ENCODE data around the gene VSTM2B.
"Not testable (repeated sequence)": the region's sequence is repeated elsewhere in the genome, so short reads cannot be mapped to it uniquely, and the experiment has no call there.

The VSTM2B gene

DNA sequence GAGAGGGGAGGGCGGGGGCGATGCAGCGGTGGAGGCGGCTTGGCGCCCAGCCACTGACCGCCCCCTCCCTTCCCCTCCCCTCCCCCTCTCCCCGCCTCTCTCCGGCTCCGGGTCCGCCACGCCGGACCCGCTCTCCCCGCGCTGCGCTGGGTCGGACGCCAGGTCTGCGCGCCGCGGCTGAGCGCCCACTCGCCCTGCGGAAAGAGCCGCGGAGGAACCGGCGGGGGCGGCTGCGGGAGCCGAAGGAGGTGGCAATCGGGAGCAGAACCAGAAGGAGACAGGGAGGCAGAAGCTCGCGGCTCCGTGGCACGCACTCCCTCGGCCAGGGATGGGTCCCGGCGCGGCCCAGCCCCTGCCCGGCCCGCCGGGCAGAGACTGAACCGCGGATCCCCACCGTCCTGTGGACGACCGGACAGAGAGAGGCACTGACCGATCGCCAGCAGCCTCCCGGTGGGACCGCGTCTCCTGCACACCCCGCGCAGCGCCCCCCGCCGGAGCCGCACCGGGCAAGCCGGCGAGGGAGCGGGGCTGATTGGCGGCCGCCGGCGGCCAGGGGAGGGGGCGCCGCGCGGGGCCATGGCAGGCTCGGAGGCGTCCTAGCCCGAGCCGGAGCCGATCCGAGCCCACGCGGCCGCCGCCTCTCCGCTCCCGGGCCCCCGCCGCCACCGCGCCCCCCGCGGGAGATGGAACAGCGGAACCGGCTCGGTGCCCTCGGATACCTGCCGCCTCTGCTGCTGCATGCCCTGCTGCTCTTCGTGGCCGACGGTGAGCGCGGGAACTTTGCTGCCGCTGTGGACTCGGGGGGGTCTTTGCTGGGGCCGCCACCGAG lies at the start of gene VSTM2B:
VSTM2B (plus strand) TSS at position 94 of the 829 bp plus-strand sequence; CDS start at position 684, 590 bp downstream.
- DNase-seq = no peak

DNA sequence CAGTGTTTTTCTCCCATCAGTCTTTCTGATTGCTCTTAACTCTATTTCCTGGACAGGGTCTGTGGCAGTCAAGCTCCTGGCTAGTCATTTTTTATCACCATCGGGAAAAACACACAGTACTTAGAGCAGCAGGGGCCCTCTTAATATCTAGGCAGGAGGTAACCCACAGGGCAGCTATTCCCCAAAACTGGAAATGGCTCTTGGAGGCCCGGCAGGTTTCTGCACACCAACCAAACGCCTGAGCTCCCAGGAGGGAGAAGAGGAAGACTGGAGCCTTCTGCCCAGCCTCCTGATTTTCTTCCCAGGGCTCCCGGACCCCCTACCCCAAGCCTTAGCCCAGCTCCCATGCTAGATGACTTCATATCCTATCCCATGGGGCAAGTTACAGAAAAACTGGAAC lies 49.3 kb upstream of the VSTM2B start:
- no peak for DNase-seq

DNA sequence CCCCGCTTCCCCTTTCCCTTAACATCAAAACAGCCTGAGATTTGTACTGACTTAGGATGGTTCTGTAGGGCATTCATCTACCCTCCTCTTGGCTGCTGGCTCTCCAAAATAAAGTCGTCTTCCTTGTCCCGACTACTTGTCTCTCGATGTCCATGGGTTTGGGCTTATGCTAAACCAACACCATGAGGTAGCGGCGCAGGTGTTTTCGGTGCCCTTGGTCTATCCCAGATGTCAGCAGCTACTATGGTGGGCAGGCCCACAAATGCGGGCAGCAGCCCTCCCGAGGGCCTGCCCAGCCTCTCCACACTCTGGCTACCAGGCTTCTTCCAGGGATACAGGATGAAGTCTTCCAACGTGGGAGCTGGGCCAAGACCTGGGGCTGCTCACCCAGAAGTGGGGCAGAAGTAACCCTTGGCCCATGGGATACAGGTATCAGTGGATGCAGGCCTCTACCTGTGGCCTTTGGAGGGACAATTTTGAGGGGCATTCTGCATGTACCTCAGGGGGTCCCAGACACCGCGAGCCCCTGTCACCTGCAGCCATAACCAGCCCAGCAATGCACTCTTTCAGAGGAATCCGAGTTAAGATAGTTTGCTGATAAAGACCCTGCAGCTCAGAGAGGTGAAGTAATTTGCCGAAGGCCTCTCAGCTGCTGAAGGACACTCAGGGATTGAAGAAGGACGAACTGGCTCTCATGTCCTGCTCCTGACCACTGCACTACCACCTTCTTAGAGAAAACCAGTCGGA lies 47.8 kb upstream of the VSTM2B start:
- DNase-seq = no peak

DNA sequence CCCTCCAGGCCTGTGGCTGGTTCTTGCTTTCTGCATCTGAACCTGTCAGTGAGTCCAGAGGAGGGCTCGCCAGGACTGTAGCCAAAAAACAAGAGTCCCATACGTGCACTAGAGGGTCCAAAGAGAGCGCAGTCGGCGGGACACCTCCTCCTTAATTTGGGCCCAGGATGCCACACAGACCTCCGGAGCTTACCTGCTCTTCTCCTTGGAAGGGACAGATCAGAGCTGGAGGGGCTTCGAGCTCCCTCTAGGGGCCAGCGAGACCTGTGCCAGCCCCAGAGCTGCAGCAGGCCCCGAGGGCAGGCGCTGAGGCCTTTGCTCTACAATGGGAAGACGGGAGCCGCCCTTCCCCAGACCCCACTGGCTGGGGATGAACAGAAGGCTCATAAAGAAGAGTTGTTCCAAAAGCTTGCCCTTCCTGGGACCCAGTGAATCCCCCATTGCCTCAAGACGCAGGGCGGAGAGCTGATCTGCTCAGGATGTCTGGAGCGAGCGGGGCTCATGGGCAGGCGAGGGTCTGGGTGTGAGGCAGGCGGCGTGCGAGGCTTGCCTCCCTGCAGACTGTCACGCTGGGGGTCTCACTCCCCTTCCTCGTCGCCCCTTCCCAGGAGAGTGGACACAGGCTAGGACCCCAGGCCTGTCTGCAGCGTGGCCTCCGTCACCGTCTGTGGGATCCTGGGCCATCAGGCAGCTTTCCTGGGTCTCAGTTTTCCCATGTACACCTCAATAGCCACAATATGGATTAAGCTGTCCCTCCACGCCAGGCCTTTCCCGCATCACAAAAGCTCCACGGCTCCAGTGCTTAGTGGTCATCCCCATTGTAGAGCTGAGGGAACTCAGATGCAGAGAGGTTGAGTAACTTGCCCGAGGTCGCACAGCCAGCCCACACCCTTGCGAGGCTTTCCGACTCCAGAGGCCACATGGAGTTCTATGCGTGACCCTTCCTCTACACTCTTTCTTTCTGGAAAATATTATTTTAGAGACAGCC lies 46.9 kb upstream of the VSTM2B start:
- peak; percentile 14 for DNase-seq

DNA sequence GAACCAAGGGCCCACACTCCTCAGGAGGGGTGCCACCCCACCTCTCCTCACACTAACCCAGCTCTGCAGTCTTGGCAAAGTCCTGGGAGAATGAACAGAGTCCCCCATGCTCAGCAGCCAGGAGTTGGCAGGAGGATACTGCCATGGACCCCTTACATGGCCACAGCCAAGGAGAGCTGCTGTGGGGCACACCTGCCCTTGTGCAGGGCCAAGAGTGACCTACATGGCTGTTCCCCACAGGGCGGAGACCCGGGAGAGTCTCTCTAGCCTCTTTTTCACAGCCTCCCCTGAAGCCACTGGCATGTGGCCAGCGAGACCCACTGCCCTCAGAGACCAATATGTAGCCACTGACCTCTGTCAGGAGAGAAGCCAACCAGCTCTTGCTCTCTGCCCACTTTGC lies 45.9 kb upstream of the VSTM2B start:
- no peak for DNase-seq

DNA sequence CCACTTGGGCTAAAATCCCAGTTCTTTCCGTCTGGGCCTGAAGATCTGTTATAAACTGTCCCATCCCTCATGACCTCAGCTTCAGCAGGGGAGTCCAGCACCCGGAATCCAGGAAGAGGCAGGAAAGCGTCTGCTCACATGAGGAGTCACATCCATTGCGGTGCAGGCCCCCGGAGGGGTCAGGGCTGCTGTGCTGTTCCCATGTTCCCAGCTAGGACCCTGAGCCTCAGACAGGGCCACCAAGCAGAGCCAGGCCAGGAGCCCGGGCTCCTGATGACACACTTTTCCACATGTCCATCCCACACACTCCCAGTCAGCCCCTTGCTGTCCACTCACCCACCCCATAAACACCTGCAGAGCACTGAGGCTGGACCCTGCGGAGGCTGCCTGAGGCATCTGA lies 45.3 kb upstream of the VSTM2B start:
- no peak for DNase-seq

DNA sequence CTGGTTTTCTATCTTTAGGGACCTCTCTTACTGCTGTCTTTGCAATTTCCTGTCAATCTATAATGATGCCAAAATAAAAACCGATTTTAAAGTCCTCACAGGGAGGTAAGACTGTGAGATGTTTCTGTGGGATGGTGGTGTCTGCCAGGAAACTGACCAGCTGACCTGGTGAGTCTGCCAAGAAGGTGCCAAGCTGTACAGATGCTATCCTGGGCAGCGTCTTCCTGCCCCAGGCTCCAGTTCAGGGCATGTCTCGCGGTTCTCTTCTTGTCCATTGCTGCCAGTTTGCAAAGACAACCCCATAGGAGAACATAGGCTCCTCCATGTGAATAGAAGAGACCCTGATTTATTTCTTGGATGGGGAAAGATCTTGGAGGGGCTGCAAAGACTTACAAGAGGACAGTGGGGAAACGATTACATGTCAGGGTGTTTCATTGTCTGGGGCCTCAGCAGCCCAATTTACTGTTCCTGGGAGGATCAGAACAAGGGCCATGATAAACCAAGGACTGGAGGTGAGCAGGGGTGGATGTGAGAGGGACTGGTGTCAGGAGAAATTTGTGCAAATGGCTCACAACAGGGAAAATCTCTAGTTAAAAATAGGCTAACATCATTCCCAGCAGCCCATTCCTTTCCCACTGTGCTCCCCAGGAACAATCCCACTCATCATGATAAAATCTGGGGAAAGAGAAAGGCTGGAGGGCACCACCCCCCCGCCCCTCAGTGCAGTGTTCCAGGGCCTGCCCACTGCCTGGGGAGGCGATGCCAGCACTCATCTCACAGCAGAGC lies 42.7 kb upstream of the VSTM2B start:
- no peak for DNase-seq

DNA sequence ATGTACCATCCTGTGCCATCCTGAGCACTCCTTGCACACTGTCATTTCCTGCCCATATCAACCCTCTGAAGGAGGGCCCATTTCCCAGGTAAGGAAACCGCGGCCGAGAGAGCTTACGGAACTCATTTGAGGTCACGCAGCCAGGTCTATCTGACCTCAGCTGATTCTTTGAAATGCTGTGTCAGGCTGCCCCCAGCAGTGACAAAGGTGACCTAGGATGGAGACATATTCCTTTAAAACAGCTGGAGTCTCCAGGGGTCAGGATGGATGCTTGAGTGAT lies 42.2 kb upstream of the VSTM2B start:
- DNase-seq = no peak

DNA sequence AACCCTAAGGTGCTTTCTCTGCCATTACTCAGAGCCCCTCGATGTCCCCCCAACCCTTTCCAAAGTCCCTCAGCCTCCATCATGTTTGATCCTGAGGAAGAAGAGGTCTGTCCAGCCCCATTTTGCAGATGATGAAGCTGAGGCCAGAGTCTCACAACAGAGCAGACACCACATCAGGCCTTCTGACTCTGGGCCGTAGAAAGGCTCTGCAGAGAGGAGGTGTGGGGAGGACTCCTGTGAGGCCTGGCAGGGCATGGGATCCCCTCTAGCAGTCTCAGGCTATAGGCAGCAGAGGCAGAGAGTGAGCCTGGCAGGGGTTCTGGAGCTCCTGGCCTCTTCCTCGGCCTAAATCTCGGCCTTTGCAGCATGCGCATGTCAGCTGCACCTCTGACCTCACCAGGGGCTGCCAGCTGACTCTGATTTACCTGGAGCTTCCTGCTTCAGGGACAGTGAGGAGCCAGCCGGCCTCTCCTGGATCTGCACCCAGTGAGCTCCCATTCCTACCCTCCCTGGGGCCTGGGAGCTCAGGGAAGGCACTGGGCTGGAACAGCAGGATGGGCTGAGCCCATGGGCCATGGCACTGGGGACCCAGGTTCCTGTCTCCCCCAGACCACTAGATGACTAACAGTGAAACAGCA lies 41.7 kb upstream of the VSTM2B start:
- no peak for DNase-seq

DNA sequence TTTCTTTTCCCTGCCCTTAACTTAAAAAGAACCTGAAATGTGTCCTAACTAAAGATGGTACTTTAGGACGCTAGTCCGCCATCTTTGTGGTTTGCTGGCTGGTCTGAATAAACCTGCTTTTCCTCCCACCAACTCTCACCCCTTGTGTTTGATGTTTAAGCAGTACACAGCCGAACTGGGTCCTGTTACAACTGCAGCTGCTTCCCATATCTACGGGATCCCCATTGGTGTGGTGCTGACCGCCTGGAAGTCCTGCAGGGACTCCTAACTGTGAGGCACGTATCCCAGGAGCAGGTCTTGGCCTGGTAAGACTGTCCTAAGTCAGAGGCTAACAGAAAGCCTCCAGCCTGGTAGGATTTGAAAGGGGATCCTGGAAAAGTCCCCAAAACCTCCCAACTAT lies 40.9 kb upstream of the VSTM2B start:
- DNase-seq = no peak

DNA sequence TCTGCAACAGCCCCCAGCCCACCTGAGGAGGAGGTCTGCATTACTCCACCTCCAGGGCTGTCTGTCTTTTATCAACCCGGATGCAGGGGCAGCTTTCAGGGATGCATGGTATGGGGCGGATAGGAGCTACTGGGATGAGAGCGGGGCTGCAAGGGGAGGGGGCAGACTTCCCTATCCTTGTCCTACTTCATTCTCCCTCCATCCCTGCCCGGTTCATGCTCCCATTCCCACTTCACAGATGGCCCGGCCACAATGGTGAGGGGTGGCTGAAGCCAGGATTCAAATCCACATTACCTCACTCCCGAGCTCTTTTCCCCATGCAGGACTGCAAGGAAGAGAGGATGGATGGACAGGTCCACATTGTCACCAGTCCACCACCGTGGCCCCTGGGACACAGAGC lies 40.5 kb upstream of the VSTM2B start:
- DNase-seq = no peak

DNA sequence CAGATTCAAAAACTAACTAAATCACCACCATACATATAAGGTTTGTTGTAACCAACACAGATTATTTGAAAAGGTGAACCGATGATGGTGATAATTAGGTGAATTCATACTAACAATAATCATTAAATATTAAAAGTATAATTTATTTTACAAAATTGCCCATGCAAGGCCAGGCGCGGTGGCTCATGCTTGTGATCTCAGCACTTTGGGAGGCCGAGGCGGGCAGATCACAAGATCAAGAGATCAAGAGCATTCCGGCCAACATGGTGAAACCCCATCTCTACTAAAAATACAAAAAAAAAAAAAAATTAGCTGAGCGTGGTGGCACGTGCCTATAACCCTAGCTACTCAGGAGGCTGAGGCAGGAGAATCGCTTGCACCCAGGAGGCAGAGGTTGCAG lies 38.8 kb upstream of the VSTM2B start:
- not testable (repeated sequence) for DNase-seq

DNA sequence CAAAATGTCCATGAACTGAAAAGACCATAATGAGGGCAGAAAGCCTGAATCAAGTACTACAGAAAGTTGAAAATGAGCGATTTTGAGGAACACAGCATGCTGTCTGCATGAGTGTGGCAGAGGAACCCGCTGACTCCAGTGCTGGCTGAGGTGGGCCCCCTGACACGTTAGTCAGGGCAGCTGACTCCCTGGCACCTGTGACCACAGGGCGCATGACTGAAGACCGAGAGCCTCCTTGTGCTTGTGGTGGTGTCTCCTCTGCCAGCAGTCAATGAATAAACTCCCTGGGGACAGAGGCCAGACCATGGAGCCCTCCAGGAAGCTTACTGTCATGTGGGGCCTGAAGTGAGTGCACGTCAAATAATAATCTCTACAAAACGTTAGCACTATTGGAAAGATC lies 38.4 kb upstream of the VSTM2B start:
- no peak for DNase-seq

DNA sequence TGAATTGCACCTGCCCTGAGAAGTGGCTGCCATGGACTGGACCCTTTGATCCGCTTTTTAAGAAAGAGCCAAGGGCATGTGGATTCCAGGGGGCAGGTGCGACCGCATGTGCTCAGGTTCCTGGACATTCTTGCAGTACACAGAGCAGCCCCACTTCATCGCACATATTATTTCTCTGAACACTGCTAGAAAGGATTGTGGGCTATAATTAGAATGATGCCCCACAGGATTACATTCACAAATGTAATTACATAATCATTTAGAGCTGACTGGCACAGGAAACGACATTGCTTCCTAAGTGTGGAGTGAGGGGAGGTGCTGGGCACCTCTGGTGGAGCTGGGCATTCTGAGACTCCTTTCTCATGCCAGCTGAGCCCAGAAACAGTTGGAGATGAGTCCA lies 37.5 kb upstream of the VSTM2B start:
- DNase-seq = no peak

DNA sequence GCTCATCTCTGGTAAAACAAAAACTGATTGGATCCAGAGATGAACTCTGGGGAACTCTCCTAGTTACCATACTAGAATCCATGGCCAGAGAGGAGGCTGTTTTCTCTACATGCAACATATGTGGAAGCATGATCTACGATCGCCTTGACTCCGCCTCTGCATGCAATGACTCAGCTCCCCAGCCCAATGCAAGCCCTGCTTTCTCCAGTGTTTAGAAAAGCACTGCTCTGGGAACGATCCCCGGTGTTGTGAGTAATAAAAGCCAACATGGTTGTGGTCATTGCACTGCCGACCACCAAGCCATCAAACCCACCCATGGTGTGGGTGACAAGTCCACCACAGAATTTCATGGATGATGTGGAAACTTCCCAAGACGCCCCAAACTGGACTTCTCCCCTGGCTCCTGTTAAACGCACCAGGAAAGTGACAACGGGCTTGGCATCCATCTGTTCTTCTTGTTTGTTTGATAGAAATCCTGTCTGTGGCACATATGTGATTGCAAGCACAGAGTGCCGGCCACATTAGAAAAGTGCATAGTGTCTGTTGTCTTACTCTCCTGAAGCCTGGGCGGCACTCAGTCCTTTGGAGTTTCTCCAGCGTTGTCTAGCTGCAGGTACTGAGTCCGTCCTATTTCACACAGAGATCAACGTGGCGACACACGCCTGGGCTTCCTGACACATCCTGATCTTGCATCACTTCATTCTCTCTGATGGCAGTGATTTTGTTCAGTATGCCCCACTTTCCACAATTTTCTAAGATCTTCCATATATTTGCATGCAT lies 36.4 kb upstream of the VSTM2B start:
- no peak for DNase-seq

DNA sequence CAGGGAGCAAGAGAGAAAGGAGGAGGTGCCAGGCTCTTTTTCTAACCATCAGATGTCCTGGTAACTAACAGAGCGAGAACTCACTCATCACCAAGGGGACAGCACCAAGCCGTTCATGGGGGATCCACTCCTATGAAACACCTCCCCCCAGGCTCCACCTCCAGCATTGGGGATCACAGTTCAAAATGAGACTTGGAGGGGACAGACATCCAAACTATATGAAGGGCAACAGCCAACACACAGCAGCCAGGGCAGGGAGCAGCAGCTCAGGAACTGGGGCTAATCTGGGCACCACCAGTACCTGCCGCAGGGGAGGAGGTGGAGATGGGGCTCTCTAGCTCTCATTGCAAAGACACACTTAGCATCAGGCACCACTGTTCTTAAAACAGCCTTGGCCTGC lies 34.3 kb upstream of the VSTM2B start:
- no peak for DNase-seq

DNA sequence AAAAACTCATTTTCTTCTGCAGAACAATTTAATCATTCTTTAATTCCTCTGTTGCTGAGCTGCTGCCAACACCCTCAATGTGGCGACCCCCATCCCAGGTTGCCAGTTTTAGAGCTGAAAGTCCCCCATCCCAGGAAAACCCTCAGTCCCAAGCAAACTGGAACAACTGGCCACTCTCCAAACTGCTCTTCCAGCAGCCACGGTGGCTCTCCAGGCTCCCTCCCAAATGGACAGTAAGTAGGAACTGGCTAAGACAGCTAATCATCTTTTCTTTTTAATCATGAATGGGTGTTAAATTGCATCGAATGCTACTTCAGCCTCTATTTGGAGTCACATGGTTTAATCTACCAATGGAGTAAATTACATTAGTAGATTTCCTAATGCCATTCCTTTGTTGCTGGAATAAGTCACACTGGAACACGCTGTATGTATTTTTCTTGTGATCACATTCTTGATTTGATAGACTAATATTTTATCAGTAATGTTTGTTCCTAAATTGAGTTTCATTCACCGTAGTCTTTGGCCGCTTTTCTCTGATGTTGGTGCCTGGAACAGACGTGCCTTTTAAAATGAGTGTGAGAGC lies 33.7 kb upstream of the VSTM2B start:
- no peak for DNase-seq

DNA sequence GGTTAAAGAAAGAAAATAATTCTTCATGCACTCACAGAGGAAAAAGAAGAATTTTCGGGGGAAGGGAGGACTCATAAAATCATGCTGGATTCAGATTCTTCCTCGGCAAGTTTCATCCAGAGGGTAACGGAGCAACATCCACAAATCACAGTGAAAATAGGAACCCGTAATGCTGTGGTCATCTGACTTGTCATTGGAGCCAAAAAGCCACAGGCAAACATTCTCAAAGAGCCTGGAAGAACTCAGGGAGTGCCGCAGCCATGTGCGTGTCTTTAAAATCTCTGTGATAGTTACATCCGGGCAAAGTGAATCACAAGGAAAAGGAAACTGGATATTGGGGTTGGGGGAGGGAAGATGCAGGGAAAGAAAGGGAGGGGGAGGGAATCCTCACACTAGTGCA lies 33.0 kb upstream of the VSTM2B start:
- no peak for DNase-seq

DNA sequence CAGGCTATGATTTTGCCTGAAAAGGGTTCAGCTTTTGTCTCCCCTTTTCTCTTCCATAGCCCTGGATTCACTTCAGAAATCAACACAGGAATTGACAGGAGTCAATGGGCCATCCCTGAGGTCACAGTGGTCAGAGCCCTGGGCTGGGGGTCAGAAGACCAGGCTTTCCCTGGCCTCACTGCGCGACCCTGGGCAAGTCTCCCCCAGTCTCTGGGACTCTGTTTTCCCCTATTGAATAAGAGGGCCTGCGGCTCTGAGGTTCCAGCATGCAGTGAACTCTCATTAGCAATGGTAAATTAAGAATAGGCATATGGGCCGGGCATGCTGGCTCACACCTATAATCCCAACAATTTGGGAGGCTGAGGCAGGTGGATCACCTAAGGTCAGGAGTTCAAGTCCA lies 30.7 kb upstream of the VSTM2B start:
- DNase-seq = no peak

DNA sequence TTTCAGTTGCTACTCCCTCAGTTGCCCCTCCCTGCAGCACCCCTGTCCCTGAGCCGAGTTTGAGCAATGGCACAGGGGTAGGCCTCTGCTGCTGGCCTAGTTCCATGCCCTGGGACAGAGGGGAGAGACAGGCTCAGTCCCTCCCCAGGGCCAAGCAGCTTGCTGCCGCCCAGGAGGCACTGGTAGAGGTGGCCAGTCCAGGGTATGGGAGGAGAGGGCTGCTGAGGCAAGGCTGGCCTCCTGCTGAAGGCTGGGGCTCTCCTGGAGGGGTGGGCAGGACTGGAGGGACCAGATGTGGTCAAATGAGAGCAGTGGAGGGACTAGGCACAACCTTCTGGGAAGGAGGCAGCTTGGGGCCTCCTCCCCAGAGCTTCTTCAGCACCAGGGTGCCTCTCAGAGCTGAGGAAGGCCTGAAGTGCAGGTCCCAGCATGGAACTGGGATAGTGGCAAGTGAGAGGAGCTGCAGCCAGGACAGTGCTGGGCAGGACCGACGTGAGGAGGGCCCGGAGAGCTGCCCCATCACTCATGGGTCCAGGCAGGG lies 29.8 kb upstream of the VSTM2B start:
- no peak for DNase-seq

DNA sequence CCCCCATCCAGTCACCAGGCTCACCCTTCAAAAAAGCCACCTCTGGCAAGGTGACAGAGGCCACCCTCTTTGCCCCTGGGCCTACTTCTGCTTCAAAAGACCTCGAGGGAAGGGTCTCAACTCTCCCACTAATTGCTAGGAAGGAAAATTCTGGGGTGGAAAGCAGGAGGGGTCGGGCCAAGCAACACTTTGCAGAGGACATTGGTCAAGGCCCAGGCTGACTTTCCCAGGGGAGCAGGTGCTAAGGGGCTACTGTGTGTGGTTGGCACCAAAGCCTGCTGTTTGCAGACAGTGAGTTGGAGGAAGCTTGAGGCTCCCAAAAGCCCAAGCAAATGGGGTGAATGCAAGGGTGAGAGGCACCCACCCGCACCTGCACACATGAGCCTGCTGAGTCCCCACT lies 28.6 kb upstream of the VSTM2B start:
- no peak for DNase-seq

Data from COR-L47 (cell line).